Measurements from ENCODE around the gene STPG4.

The STPG4 gene

DNA sequence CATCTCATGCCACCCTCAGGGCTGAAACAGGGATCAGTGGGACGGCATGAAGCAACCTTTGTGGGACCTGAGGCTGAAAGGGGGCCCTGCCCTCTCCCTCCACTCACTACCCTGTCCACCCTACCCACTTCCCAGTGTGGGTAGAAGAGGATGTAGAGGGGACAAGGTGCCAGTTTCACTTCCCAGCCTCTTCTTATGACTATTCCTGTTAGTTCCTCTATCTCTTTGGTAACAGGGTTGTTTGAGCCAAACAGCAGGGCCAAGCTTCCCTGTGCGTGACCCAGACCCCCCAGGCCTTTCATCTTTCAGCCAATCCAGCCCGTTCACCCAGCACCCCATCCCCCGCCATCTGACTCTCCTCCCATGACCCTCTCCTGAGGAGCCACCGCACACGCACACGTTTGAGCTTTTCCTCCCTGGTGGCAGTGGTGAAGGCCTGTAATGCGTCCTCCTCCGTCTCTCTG is 82.3 kb downstream of the STPG4 start:
- Mint-ChIP-seq H3K4me3 (peak overlapping the region; percentile 43 to 66), H3K36me3 (peaks cover 49 to 73% of the 10 kb centered on the region in 2 donors), H3K9me3 (no peaks in the 10 kb centered on the region), H3K27me3 (no peaks in the 10 kb centered on the region), H3K4me1 (peaks cover 61 to 83% of the 10 kb centered on the region in 2 donors), H3K27ac (peak overlapping the region; percentile 87)
- DNase-seq (peak; percentile 59), ATAC-seq (replicated peaks) (peak; percentile 80 to 84)

- no peak for DNase-seq
- ATAC-seq (replicated peaks), result peak in 1 of 2 donors; percentile 17
- peak overlapping the region; percentile 57 to 66 for H3K4me3 Mint-ChIP-seq
- H3K36me3 Mint-ChIP-seq, result peaks cover 50 to 73% of the 10 kb centered on the region in 2 donors
- H3K27me3 Mint-ChIP-seq, result no peaks in the 10 kb centered on the region
- H3K4me1 Mint-ChIP-seq, result peaks cover 59 to 89% of the 10 kb centered on the region in 2 donors
- peak overlapping the region; percentile 92 for H3K27ac Mint-ChIP-seq
- H3K9me3 Mint-ChIP-seq, result no peaks in the 10 kb centered on the region
Observed at GRCh38 chr2:47072018-47072691, 83.0 kb downstream of the STPG4 start.

GRCh38 chr2:47070920-47071824 is 83.9 kb downstream of the STPG4 start:
- H3K4me1 Mint-ChIP-seq, result peaks cover 59 to 80% of the 10 kb centered on the region in 2 donors
- ATAC-seq (replicated peaks) (peak; percentile 62 to 65), DNase-seq (peak; percentile 50)
- H3K4me3 Mint-ChIP-seq, result peak overlapping the region; percentile 57 to 66
- no peaks in the 10 kb centered on the region for H3K9me3 Mint-ChIP-seq
- peak overlapping the region; percentile 92 for H3K27ac Mint-ChIP-seq
- H3K36me3 Mint-ChIP-seq, result peaks cover 46 to 65% of the 10 kb centered on the region in 2 donors
- H3K27me3 Mint-ChIP-seq, result no peaks in the 10 kb centered on the region

DNA sequence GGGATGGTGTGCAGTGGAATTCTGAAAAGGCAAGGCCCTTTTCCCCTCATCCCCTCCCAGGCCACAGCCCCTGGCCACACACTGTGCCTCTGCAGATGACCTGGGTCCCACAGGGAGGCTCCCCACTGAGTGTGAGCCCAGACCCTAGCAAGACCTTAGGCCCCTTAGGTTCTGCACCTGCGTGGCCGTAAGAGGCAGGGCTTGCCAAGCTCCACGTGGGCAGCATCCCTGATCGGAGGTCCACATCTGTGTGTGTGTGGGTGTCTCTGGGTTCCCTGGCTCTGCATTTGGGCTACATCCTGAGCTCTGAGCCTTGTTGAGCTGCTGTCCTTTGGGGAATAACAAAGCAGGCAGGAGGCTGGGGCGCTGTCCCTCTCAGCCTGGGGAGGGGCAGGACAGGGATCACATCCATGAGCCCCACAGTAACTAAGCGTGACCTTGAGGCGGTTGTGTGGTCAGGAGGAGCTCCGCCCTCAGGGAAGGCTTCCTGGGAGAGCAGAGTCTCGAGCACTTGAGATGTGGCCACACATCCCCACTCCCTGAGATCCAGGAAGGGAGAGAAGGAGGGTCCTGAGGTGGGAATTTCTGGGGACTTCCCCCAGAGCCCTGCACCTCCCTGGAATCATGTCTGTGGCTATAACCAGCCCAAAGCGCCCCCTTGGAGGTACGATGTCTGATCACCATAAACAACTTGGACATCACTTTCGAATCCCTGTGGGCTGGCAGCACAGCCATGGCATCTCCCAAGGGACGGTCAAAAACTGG is 84.8 kb downstream of the STPG4 start:
- peak overlapping the region in 1 of 2 donors; percentile 41 for H3K4me3 Mint-ChIP-seq
- H3K27ac Mint-ChIP-seq, result peak overlapping the region; percentile 92
- no peaks in the 10 kb centered on the region for H3K9me3 Mint-ChIP-seq

DNA sequence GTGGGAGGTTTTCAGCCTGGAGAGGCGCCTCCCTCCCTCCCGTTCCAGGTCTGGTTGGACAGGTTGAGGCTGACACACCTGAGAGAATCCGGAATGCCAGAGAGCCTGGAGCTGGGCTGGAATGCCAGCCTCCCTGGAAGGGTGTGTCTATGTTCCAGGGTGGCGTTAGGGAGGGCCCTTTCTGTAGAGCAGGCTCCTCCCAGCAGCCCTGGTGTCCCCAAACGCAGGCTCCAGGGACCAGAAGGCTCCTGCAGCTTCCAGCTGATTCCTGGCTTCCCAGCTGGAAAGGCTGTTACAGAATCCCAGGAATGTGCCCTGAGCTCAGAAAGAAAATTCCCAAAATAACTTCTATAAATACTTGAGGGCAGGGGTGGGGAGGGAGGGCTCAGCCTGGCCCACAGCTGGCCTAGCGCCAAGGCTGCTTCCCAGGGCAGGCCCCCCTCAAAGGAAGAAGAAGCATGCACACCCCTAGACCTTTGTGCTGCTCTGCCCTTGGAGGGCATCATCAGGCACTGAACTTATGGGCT is 85.4 kb downstream of the STPG4 start:
- Mint-ChIP-seq H3K9me3 (no peaks in the 10 kb centered on the region), H3K4me1 (peaks cover 58 to 73% of the 10 kb centered on the region in 2 donors), H3K27me3 (no peaks in the 10 kb centered on the region), H3K4me3 (no peak overlapping the region), H3K36me3 (peaks cover 48 to 63% of the 10 kb centered on the region in 2 donors), H3K27ac (no peak overlapping the region)
- no peak for DNase-seq
- no peak for ATAC-seq (replicated peaks)

More for the DNA sequence above, 84.8 kb downstream of the STPG4 start:
- H3K27me3 Mint-ChIP-seq, result no peaks in the 10 kb centered on the region
- DNase-seq (no peak), ATAC-seq (replicated peaks) (no peak)
- H3K36me3 Mint-ChIP-seq, result peaks cover 49 to 65% of the 10 kb centered on the region in 2 donors
- peaks cover 60 to 76% of the 10 kb centered on the region in 2 donors for H3K4me1 Mint-ChIP-seq

- H3K36me3 Mint-ChIP-seq, result peaks cover 46 to 63% of the 10 kb centered on the region in 2 donors
- ATAC-seq (replicated peaks), result no peak
- H3K27me3 Mint-ChIP-seq, result no peaks in the 10 kb centered on the region
- no peak for DNase-seq
- peaks cover 56 to 73% of the 10 kb centered on the region in 2 donors for H3K4me1 Mint-ChIP-seq
- no peaks in the 10 kb centered on the region for H3K9me3 Mint-ChIP-seq
- peak overlapping the region in 1 of 2 donors; percentile 14 for H3K4me3 Mint-ChIP-seq
- no peak overlapping the region for H3K27ac Mint-ChIP-seq
Observed at GRCh38 chr2:47068981-47069627, 86.0 kb downstream of the STPG4 start.

GRCh38 chr2:47067788-47068407 is 87.2 kb downstream of the STPG4 start:
- H3K27me3 Mint-ChIP-seq, result no peaks in the 10 kb centered on the region
- DNase-seq (no peak), ATAC-seq (replicated peaks) (no peak)
- peak overlapping the region; percentile 84 for H3K27ac Mint-ChIP-seq
- no peak overlapping the region for H3K4me3 Mint-ChIP-seq
- H3K9me3 Mint-ChIP-seq, result no peaks in the 10 kb centered on the region
- H3K4me1 Mint-ChIP-seq, result peaks cover 55 to 75% of the 10 kb centered on the region in 2 donors
- peaks cover 49 to 67% of the 10 kb centered on the region in 2 donors for H3K36me3 Mint-ChIP-seq

DNA sequence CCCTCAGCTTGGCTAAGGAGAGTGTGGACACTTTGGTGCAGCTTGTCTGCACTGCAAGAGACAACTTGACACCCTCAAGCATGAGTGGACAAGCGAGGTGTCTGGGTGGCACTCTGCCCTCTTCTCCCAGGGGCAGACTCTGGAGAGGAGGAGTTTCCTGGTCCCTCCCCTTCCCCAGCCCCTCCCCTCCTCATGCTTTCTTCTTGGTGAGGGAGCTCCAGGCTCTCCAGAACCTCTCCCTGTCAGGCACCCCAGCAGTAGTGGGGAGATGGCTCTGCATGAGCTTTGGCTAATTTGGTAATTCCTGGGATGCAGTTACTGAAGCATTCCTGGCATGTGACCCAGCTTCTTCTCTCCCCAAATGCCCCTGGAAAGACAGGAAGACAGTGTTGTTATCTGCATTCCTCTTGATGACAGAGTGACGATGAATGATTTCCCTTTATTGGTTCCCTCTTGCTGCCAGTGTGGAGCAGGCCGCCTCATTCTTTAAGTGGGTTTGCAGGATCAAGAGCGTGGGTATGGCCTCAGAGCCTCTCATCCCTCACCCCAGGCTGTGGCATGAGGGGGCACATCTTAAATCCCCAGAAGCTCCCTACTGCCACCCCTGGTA is 89.2 kb downstream of the STPG4 start:
- peak overlapping the region; percentile 82 for H3K27ac Mint-ChIP-seq
- peaks cover 42 to 66% of the 10 kb centered on the region in 2 donors for H3K36me3 Mint-ChIP-seq

DNA sequence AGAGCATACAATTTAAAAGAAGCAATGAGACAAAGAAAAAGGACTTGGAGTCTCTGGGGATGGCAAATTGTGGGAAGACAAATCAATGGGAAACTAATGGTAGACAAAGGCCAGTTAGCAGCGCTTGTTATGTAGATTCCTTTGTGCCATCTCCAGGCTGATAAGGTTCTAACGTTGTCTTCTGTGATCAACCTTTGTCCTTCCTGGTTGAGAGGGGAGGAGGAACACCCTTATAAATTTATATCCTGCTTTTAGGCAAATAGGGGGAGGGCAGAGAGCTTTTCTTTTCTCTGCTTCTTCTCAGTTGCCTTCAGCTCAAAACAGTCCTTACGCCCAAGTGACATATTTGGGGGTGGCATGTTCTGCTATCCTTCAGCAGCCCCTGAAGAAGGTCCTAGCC is 89.8 kb downstream of the STPG4 start:
- Mint-ChIP-seq H3K4me1 (peaks cover 30 to 52% of the 10 kb centered on the region in 2 donors), H3K9me3 (no peaks in the 10 kb centered on the region), H3K4me3 (no peak overlapping the region), H3K36me3 (peaks cover 45 to 67% of the 10 kb centered on the region in 2 donors), H3K27ac (no peak overlapping the region), H3K27me3 (no peaks in the 10 kb centered on the region)
- no peak for DNase-seq
- no peak for ATAC-seq (replicated peaks)

More for the DNA sequence above, 89.2 kb downstream of the STPG4 start:
- ATAC-seq (replicated peaks), result no peak
- Mint-ChIP-seq H3K4me1 (peaks cover 34 to 57% of the 10 kb centered on the region in 2 donors), H3K9me3 (no peaks in the 10 kb centered on the region), H3K27me3 (no peaks in the 10 kb centered on the region), H3K4me3 (no peak overlapping the region)
- no peak for DNase-seq

GRCh38 chr2:47064106-47064505 is 91.0 kb downstream of the STPG4 start:
- ATAC-seq (replicated peaks), result no peak
- no peak overlapping the region for H3K27ac Mint-ChIP-seq
- no peak for DNase-seq
- H3K4me3 Mint-ChIP-seq, result no peak overlapping the region
- peaks cover 50 to 72% of the 10 kb centered on the region in 2 donors for H3K36me3 Mint-ChIP-seq
- peaks cover 28 to 46% of the 10 kb centered on the region in 2 donors for H3K4me1 Mint-ChIP-seq
- H3K9me3 Mint-ChIP-seq, result no peaks in the 10 kb centered on the region
- no peaks in the 10 kb centered on the region for H3K27me3 Mint-ChIP-seq

DNA sequence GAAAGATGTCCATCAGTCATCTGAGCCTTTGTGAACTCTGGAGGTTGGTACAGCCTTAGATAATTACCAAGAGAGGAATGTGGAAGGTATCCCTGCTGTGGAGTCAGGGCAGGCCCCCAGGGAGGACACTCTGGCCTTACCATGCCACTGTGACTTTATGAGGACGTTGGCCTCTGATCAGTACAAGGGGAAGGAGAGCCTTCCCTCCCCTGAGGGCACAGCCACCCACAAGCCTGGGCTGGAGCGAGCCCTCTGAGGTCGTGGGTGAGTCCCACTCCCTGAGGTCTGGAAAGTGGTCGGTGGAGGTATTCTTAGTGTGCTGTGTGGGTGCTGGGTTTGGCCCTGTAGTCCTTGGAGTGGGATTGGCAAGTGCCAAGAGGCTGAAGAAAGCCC is 91.6 kb downstream of the STPG4 start:
- Mint-ChIP-seq H3K4me1 (peaks cover 27 to 46% of the 10 kb centered on the region in 2 donors), H3K27ac (peak overlapping the region; percentile 79), H3K4me3 (no peak overlapping the region), H3K27me3 (no peaks in the 10 kb centered on the region), H3K9me3 (no peaks in the 10 kb centered on the region), H3K36me3 (peaks cover 47 to 70% of the 10 kb centered on the region in 2 donors)
- peak; percentile 22 to 29 for ATAC-seq (replicated peaks)
- no peak for DNase-seq

DNA sequence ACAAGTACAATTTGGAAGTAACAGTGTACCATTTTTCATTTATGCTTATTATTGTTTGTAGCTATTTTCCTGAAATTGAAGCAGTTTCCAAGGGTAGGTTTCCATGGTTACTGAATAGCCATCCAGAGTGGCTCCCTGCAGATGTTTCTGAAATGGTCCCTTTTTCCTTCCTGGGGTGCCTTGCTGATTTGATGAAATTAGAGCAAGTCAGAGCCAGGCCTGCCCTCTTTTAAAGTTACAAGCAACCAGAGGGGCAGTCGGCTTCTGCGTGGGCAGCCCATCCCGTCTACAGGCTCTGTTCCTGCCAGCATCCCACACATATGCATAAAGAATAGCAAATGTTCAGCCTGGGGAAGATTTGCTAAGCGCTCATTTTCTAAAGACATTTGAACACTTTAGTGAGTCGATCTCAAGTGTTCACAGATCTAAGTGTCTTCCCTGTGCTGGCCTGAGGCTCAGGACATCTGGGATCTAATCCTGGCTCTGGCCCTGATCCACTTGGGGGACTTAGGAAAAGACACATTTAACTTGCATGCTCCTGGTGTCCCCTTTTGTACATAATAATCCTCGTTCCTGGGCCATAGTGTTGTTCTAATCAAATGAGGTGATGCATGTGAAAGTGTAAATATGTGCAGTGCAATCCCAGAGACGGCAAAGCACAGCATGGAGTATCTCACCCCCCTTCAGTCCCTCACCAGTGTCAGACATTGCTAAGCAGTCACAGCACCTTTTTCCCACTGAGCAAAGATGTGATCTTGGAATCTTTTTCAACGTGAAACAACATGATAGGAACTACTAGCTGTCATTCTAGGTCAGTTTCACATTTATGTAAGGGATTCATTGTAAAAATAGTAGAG is 92.2 kb downstream of the STPG4 start:
- Mint-ChIP-seq H3K4me1 (peaks cover 27 to 46% of the 10 kb centered on the region in 2 donors), H3K27me3 (no peaks in the 10 kb centered on the region), H3K9me3 (no peaks in the 10 kb centered on the region), H3K4me3 (no peak overlapping the region), H3K36me3 (peaks cover 47 to 71% of the 10 kb centered on the region in 2 donors), H3K27ac (peak overlapping the region; percentile 79)
- no peak for ATAC-seq (replicated peaks)
- DNase-seq, result no peak

Measured in stimulated activated naive B cell treated with anti-CD40 and anti-IgM and Interleukin-4, amounts not matched to agents 10 μg/mL and 1 μg/mL and 100 μg/mL, for 72 hours (primary cell).